ENCODE data around the gene DYNAP. TPM values are rescaled to one million over a fixed set of nuclear protein-coding genes. Genes with fewer than 3 reads are reported as not detected.

Gene DYNAP
- total RNA-seq, 4 donors from 2014 or later: not detected

DNA sequence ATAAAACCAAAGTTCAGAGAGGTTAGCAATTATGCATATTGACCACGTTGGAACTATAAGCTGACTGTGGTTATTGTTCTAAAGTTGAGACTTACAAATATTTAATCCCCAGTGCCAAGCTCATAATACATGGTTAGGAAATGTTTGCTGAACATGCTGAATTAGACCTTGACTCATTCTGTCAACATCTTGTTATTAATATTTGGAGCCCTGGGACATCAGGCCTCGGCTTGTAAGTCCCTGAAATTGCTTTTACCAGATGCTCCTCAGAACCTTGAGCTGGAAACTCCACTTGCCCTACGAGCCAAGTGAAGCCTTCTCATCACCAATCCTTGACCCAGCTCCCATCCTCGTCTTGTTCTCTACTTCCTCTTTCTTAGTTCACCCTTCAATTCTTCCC lies 21.2 kb downstream of the DYNAP start:
- no peaks in the 10 kb centered on the region for H3K36me3 ChIP-seq
- DNase-seq: no peak
- peaks cover 0 to 5% (median 0%) of the 10 kb centered on the region in 4 donors for H3K4me1 ChIP-seq
- TF ChIP-seq CTCF (IDR thresholded peaks at IDR 0.05) (no peak), POLR2A (IDR thresholded peaks at IDR 0.05) (no peak)
- no peak overlapping the region for H3K27ac ChIP-seq
- H3K4me3 ChIP-seq: no peak overlapping the region
- no peaks in the 10 kb centered on the region for H3K9me3 ChIP-seq
- no peaks in the 10 kb centered on the region for H3K27me3 ChIP-seq

DNA sequence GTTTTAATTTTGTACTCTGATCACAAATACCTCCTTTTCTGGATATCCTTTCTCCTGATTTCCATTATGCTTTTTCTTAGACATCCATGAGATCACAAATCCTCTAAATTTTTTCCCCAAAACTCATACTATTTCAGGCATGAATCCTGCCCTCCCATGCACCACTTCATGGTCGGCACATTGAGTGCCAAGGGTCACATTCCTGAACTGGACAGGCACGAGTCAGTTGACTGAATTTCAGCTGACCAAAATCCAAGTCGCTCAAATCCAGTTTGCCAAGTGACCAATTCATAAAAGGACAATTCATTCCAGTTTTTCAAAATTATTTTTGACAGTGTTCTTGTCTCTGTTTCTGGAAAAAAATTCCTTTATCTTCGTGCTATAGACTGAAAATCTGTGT lies 22.1 kb downstream of the DYNAP start:
- DNase-seq: no peak
- H3K27me3 ChIP-seq: no peaks in the 10 kb centered on the region
- no peaks in the 10 kb centered on the region for H3K9me3 ChIP-seq
- peaks cover 0 to 5% (median 0%) of the 10 kb centered on the region in 4 donors for H3K4me1 ChIP-seq
- H3K36me3 ChIP-seq: no peaks in the 10 kb centered on the region
- no peak overlapping the region for H3K4me3 ChIP-seq
- TF ChIP-seq POLR2A (IDR thresholded peaks at IDR 0.05): no peak
- no peak for TF ChIP-seq CTCF (IDR thresholded peaks at IDR 0.05)
- no peak overlapping the region for H3K27ac ChIP-seq

DNA sequence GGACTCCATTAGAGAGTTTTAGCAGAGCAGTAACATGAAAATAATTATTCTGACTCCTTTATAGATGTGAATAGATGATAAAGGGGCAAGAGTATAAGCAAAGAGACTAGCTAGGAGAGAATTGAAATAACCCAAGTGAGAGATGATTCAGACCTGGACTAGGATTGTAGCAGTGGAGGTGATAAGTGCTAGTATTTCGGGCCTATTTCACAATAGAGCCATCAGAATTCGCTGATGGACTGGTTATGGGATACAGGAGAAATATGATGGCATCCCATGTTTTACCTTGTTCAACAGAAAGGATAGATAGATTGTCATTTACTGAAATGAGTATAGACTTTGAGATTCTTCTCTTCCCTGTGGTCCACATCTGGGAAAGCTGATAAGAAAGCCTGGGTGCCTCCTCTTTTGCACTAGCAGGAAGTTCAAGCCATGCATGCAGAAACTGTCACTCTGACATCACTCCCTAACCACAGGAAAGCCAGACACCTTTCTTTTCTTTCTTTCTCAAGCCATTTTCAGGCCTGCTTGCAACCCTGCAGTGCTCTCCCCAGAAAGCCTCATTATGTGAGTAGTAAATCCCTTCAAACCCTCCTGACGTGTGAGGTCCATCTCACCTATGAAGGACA lies 25.3 kb downstream of the DYNAP start:
- TF ChIP-seq CTCF (IDR thresholded peaks at IDR 0.05) (no peak), POLR2A (IDR thresholded peaks at IDR 0.05) (no peak)
- no peaks in the 10 kb centered on the region for H3K9me3 ChIP-seq
- no peaks in the 10 kb centered on the region for H3K27me3 ChIP-seq
- no peak overlapping the region for H3K4me3 ChIP-seq
- no peak overlapping the region for H3K27ac ChIP-seq
- H3K4me1 ChIP-seq: no peaks in the 10 kb centered on the region
- no peak for DNase-seq
- H3K36me3 ChIP-seq: no peaks in the 10 kb centered on the region

DNA sequence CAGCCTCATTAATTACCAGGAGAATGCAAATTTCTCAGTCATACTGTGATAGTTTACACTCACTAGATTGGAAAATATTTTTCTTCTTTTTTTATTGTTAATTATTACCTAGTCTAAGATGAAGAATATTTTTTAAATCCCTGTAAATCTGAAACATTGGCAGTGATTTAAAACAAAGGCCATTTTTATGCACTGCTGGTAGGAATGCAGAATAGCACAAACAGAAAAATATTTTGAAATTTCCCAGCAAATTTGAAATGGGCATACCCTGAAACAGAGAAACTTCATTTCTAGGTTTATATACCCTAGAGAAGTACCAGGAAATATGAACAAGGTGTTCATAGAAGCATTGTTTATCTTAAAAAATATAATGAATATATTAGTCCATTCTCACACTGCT lies 31.0 kb downstream of the DYNAP start:
- Histone ChIP-seq H3K4me1 (no peaks in the 10 kb centered on the region), H3K27ac (no peak overlapping the region), H3K4me3 (no peak overlapping the region), H3K27me3 (no peaks in the 10 kb centered on the region), H3K9me3 (no peaks in the 10 kb centered on the region), H3K36me3 (no peaks in the 10 kb centered on the region)
- TF ChIP-seq POLR2A (IDR thresholded peaks at IDR 0.05): no peak
- TF ChIP-seq CTCF (IDR thresholded peaks at IDR 0.05): no peak
- no peak for DNase-seq

DNA sequence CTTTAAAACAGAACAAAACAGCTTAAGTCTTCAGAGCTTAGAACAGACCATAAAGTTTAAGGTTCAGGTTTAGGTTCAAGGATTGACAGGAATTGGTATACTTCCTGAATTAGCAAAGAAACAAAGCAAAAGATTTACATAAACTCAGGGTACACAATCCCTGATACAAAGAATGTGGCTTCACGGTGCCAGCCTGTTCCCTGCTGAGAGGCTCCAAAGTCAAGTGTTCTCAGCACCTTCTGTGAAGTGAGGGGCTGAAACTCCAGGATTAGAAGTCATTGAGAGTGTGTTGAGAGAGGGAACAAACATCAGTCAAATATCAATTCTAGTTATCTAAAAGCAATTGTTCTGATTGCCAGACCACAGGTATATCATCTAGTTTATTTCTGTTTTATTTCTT lies 35.7 kb downstream of the DYNAP start:
- Histone ChIP-seq H3K9me3 (no peaks in the 10 kb centered on the region), H3K27ac (no peak overlapping the region), H3K27me3 (no peaks in the 10 kb centered on the region), H3K4me3 (no peak overlapping the region), H3K36me3 (no peaks in the 10 kb centered on the region), H3K4me1 (no peaks in the 10 kb centered on the region)
- no peak for DNase-seq
- TF ChIP-seq CTCF (IDR thresholded peaks at IDR 0.05): no peak
- no peak for TF ChIP-seq POLR2A (IDR thresholded peaks at IDR 0.05)

DNA sequence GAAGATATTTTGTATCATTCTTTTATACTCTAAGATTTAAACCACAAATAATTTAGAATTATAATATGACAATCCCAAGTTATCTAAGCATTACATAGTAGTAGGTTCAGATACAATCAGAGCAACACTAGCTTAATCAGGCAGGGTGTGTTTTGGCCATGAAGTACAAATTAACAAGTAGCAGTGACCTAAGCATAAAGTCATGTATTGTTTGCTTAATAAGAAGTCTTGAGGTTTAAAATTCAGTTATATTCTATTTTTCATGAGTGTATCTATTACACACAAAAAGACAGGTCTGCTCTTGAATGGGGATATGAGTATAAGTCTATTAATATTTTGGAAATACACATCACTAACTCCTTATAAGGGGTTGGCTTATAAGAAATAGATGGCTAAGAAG lies 39.9 kb downstream of the DYNAP start:
- H3K27me3 ChIP-seq: no peaks in the 10 kb centered on the region
- H3K27ac ChIP-seq: no peak overlapping the region
- no peaks in the 10 kb centered on the region for H3K9me3 ChIP-seq
- no peak for DNase-seq
- H3K4me3 ChIP-seq: no peak overlapping the region
- H3K36me3 ChIP-seq: no peaks in the 10 kb centered on the region
- TF ChIP-seq CTCF (IDR thresholded peaks at IDR 0.05) (no peak), POLR2A (IDR thresholded peaks at IDR 0.05) (no peak)
- H3K4me1 ChIP-seq: no peaks in the 10 kb centered on the region

All from Peyer's patch (tissue), 4 donors.